Measurements from ENCODE around the gene LRRTM3.

The LRRTM3 gene

DNA sequence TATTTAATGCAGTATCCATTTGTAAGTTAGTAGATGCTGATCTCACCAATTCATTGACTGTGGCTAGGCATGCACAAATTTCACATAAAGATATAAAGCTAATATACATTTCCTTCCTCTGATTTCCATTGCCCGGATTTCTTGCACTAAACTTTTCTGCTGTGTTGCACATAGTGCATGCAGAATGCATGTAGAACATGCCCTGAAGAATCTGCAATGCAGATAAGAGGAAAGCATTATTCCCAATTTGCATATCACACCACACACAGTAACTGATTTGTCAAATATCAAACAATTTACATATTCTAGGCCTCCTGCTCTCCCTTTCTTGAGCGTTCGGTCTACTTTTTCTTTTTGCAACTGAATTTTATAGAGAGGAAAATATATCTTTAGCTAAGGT is 124.2 kb downstream of the LRRTM3 start:
- DNase-seq (ENCODE audit: low spot score): no peak
- in situ Hi-C loops (cut with MboI; ENCODE audit: low sequenced_read_pairs, unreplicated experiment): no loop called here

DNA sequence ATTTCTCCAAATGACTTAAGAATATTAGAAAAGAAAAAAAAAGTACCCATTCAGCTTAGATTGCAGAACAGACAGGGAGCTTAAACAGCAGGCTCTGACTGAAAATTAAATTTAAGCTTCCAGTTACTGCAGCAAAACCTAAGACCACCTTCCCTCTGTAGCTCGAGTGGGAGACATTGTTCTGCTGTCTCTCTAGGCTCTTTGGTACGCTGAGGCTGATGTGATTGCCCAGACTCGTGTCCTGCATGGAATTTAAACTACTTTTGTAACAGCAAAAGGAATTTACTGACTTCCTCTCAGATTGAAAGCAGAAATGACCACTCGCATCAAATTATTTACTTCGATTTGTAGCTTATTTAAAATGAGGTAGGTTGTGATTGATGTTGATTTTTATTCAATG is 124.6 kb downstream of the LRRTM3 start:
- in situ Hi-C loops (cut with MboI; ENCODE audit: low sequenced_read_pairs, unreplicated experiment): no loop called here
- no peak for DNase-seq (ENCODE audit: low spot score)
- TF ChIP-seq CTCF (IDR thresholded peaks at IDR 0.05; ENCODE audit: borderline replicate concordance, control extremely low read depth, extremely low read depth, insufficient read depth, missing control alignments): no peak

More for the DNA sequence above, 124.2 kb downstream of the LRRTM3 start:
- no peak for TF ChIP-seq CTCF (IDR thresholded peaks at IDR 0.05; ENCODE audit: borderline replicate concordance, control extremely low read depth, extremely low read depth, insufficient read depth, missing control alignments)

DNA sequence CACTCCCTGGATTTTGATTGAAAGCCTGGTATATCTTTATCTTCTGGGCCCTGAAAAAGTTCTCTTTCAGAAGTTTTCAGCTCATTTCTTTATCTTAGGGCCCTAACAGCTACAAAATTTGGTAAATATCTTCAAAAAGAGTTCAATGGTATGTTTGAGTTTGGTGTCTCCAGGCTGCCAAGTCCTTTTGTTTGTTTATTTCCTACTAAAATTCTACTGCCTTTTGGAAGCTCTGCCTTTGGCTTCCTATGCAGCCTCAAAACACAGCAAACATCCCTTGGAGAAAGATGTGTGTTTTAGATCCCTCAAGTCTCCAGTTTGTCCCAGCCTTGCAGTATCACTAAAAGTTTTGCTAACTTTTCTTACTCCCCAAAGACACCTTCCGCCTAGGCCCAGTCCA is 146.8 kb downstream of the LRRTM3 start:
- no peak for DNase-seq (ENCODE audit: low spot score)
- in situ Hi-C loops (cut with MboI; ENCODE audit: low sequenced_read_pairs, unreplicated experiment): no loop called here
- TF ChIP-seq CTCF (IDR thresholded peaks at IDR 0.05; ENCODE audit: borderline replicate concordance, control extremely low read depth, extremely low read depth, insufficient read depth, missing control alignments): no peak

DNA sequence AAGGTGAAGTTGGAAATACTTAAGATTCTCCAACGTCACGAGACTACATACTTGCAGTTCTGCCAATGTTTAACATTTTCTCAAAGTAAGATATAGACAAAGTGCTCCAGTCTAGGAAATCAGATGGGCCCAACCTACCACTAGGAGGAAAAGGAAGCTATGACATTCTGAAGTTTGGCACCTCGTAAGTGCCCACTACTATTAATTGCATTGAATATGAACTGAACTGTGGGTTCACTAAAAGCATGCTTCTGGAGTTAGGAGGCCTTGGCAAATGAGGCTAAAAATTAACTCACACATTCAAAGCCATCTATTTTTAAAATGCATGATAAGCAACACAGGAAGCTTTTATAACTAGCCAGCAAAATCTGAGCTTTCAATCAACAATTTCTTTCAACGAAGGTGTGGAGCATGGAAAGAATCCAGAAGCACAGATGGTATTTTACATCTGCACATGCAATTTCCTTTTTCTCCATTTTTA is 149.7 kb downstream of the LRRTM3 start:
- TF ChIP-seq CTCF (IDR thresholded peaks at IDR 0.05; ENCODE audit: borderline replicate concordance, control extremely low read depth, extremely low read depth, insufficient read depth, missing control alignments): no peak
- no peak for DNase-seq (ENCODE audit: low spot score)
- in situ Hi-C loops (cut with MboI; ENCODE audit: low sequenced_read_pairs, unreplicated experiment): no loop called here

GRCh38 chr10:67076144-67076543 is 150.3 kb downstream of the LRRTM3 start:
- DNase-seq (ENCODE audit: low spot score): no peak
- TF ChIP-seq CTCF (IDR thresholded peaks at IDR 0.05; ENCODE audit: borderline replicate concordance, control extremely low read depth, extremely low read depth, insufficient read depth, missing control alignments): peak; percentile 12
- in situ Hi-C loops (cut with MboI; ENCODE audit: low sequenced_read_pairs, unreplicated experiment): no loop called here

- TF ChIP-seq CTCF (IDR thresholded peaks at IDR 0.05; ENCODE audit: borderline replicate concordance, control extremely low read depth, extremely low read depth, insufficient read depth, missing control alignments): no peak
- no peak for DNase-seq (ENCODE audit: low spot score)
- in situ Hi-C loops (cut with MboI; ENCODE audit: low sequenced_read_pairs, unreplicated experiment): no loop called here
Observed at GRCh38 chr10:67077376-67077775, 151.5 kb downstream of the LRRTM3 start.

DNA sequence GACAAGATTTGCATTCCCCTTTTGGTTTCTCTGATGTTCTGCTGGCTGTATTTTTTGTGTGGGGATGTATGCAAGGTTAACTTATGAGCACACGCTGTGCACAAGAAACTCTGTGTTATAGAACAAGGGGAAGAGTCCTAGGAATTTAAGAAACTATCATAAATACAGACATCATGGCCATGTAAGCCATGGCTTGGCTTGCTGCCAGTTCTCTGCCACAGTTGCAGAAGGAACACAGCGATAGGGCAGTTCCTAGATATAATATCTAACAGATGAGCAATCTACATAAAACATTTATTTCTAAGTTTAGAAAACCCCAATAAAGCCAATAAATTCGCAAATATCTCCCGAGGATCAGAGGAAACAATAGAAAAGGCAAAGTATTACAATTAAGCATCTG is 153.3 kb downstream of the LRRTM3 start:
- no peak for DNase-seq (ENCODE audit: low spot score)
- no peak for TF ChIP-seq CTCF (IDR thresholded peaks at IDR 0.05; ENCODE audit: borderline replicate concordance, control extremely low read depth, extremely low read depth, insufficient read depth, missing control alignments)
- in situ Hi-C loops (cut with MboI; ENCODE audit: low sequenced_read_pairs, unreplicated experiment): no loop called here
